ENCODE measurements around the gene SPTLC1. TPM values are rescaled to one million over a fixed set of nuclear protein-coding genes. Genes with fewer than 3 reads are reported as not detected.

The SPTLC1 gene
- total RNA-seq, 1 donor, result 44.0 TPM

DNA sequence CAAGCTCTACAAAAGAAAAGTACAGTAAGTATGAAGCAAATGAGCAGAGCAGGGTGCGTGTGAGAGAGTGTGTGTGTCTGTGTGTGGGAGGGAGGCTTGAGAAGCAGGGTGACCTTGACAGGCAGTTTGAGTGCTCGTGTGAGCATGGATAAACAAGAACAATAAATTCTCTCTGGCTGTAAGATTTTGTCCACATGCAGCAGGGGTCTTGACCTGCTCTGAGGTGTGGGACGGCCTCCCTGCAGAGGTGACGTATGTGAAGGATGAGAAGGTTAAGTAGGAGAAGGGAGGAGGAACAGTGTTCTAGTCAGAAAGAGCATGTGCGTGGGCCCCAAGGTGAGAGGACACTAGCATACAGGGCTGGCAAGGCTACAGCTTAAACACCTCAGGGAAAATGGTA, 49.0 kb downstream of the SPTLC1 start:
- Histone ChIP-seq H3K4me3 (ENCODE audit: low read length) (no peak overlapping the region), H3K27me3 (ENCODE audit: insufficient read depth, low read length) (no peaks in the 10 kb centered on the region), H3K4me1 (ENCODE audit: insufficient read depth, low read length) (no peaks in the 10 kb centered on the region), H3K9me3 (ENCODE audit: low read depth, low read length) (peaks cover 32% of the 10 kb centered on the region)

- Histone ChIP-seq H3K9me3 (ENCODE audit: low read depth, low read length) (peaks cover 35% of the 10 kb centered on the region), H3K4me1 (ENCODE audit: insufficient read depth, low read length) (no peaks in the 10 kb centered on the region), H3K4me3 (ENCODE audit: low read length) (no peak overlapping the region), H3K27me3 (ENCODE audit: insufficient read depth, low read length) (no peaks in the 10 kb centered on the region)
These were observed 50.5 kb downstream of the SPTLC1 start for GRCh38 chr9:92064711-92065110.

- Histone ChIP-seq H3K27me3 (ENCODE audit: insufficient read depth, low read length) (no peaks in the 10 kb centered on the region), H3K4me1 (ENCODE audit: insufficient read depth, low read length) (no peaks in the 10 kb centered on the region), H3K4me3 (ENCODE audit: low read length) (no peak overlapping the region), H3K9me3 (ENCODE audit: low read depth, low read length) (peaks cover 35% of the 10 kb centered on the region)
These were observed 54.0 kb downstream of the SPTLC1 start for GRCh38 chr9:92061184-92061583.

GRCh38 chr9:92059661-92060060, 55.6 kb downstream of the SPTLC1 start:
- no peaks in the 10 kb centered on the region for H3K4me1 ChIP-seq (ENCODE audit: insufficient read depth, low read length)
- H3K4me3 ChIP-seq (ENCODE audit: low read length), result no peak overlapping the region
- peaks cover 35% of the 10 kb centered on the region for H3K9me3 ChIP-seq (ENCODE audit: low read depth, low read length)
- no peaks in the 10 kb centered on the region for H3K27me3 ChIP-seq (ENCODE audit: insufficient read depth, low read length)

DNA sequence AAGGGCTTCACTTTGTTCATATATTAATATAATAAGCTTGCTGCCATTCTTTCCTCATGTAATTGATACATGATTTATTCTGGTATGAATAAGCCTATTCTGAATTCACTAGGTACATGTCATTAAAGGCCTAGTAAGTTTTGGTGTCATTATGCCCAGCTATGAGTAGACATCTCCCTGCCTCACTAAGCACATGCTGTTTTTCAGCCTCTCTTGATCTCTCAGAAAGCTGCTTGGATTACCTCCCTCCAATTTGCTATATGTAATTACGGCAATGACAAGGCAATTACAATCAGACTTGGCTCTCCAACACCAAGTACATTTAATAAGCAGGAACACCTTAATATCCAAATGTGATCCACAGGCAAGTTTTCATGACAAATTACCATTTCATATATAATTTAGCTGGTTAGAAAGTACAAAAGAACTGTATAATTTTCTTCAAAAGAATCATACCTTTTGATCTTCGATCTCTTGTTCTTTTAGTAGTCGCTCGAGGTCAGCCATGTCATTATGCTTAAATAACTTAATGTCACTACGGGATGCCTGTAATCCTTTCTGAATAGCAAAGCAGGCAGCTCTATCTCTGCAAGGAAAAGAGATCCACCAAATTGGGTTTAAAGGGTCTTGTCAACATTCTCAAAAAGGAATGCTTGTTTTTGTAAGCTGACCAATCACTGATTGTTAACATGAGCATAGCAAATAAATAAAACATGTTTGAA, 56.3 kb downstream of the SPTLC1 start:
- Histone ChIP-seq H3K4me1 (ENCODE audit: insufficient read depth, low read length) (no peaks in the 10 kb centered on the region), H3K27me3 (ENCODE audit: insufficient read depth, low read length) (no peaks in the 10 kb centered on the region), H3K9me3 (ENCODE audit: low read depth, low read length) (peaks cover 30% of the 10 kb centered on the region), H3K4me3 (ENCODE audit: low read length) (no peak overlapping the region)

DNA sequence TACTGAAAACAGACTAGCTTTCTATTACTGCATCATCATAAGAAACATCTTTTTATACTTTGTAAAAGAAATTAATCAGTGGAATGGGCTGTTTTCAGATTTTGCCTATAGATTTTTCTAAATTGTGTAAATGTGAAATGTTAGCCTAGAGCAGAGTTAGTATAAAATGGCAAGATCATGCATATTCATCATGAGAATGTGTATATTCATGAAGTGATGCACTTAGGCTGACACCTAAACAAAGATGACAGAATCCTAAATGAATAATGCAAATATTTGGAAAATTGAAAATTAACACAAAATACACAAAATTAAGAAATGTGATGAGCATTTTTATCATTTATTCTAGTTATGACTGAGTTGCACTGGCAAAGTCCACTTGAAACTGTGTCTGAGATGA, 57.2 kb downstream of the SPTLC1 start:
- H3K4me1 ChIP-seq (ENCODE audit: insufficient read depth, low read length), result no peaks in the 10 kb centered on the region
- H3K4me3 ChIP-seq (ENCODE audit: low read length), result no peak overlapping the region
- H3K9me3 ChIP-seq (ENCODE audit: low read depth, low read length), result peaks cover 21% of the 10 kb centered on the region
- H3K27me3 ChIP-seq (ENCODE audit: insufficient read depth, low read length), result no peaks in the 10 kb centered on the region

GRCh38 chr9:92057226-92057625, 58.0 kb downstream of the SPTLC1 start:
- H3K9me3 ChIP-seq (ENCODE audit: low read depth, low read length), result peaks cover 13% of the 10 kb centered on the region

DNA sequence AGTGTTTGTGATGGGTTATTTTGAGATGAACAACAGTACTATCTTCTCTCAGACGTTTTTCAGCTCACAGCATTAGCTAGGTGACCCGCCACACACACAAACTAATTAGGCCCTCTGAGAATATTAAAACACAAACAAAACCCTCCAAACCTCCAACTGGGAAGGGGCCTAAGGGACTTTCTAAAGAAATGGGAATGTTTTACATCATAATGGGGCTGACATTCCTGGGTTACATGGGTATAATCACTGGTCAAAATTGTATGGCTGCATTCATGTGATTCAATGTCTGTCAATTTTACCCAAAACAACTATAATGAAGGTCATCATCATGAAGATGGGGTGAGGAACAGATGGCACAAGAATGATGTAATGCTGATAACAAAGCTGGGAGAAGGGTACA, 59.6 kb downstream of the SPTLC1 start:
- no peaks in the 10 kb centered on the region for H3K4me1 ChIP-seq (ENCODE audit: insufficient read depth, low read length)
- H3K4me3 ChIP-seq (ENCODE audit: low read length), result no peak overlapping the region
- no peaks in the 10 kb centered on the region for H3K9me3 ChIP-seq (ENCODE audit: low read depth, low read length)
- no peaks in the 10 kb centered on the region for H3K27me3 ChIP-seq (ENCODE audit: insufficient read depth, low read length)

More at GRCh38 chr9:92057226-92057625, 58.0 kb downstream of the SPTLC1 start:
- H3K4me3 ChIP-seq (ENCODE audit: low read length), result no peak overlapping the region
- no peaks in the 10 kb centered on the region for H3K27me3 ChIP-seq (ENCODE audit: insufficient read depth, low read length)
- no peaks in the 10 kb centered on the region for H3K4me1 ChIP-seq (ENCODE audit: insufficient read depth, low read length)

DNA sequence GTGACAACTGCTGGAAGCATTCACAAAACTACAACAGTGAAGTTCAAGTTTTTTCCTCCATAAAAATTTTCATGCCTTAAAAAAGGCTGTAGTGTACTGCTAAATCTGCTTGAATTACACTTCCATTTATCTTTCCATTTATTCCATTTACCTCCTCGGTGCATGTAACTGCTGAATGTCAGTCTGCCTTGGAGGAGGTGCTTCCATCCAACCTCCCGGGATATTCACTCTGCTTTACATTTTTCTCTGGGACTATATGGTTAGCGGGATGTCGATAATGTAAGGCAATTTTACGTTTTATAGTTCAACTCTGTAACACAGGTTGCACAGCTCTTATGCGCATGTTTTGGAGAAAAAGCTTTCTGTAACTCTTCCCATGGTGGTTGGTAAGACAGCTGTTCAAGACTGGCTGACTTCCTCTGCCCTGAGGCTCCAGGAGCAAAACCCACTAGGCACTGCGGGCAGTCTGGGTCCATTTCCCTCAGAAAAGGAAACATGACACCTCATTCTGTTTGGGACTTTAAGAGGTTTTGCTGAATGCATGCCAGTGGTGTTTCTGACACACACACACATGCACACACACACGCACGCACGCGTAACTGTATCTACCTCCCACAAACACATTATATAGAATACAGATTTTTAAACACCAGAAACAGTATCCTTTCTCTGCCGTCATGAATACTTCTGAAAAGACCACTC, 66.1 kb downstream of the SPTLC1 start:
- H3K4me3 ChIP-seq (ENCODE audit: low read length), result no peak overlapping the region
- H3K4me1 ChIP-seq (ENCODE audit: insufficient read depth, low read length), result no peaks in the 10 kb centered on the region
- no peaks in the 10 kb centered on the region for H3K27me3 ChIP-seq (ENCODE audit: insufficient read depth, low read length)
- H3K9me3 ChIP-seq (ENCODE audit: low read depth, low read length), result no peaks in the 10 kb centered on the region

DNA sequence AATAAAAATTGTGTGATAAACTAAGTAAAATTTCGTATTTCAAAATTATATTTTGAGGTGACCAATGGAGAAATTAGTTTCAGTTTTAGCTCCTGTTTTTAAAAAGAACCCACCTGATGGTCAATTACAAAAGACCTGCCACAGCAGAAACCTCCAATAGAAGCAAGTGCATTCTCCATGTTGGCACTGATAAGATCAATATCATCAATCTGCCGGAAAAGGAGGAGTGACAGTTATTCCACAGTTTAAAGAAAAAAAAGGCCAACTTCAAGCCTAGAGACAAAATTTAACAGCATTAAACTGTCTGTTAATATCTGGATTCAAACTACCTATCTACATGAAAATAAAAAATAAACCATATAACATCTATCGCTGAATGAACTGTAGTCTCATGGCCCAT, 67.7 kb downstream of the SPTLC1 start:
- no peaks in the 10 kb centered on the region for H3K27me3 ChIP-seq (ENCODE audit: insufficient read depth, low read length)
- no peaks in the 10 kb centered on the region for H3K4me1 ChIP-seq (ENCODE audit: insufficient read depth, low read length)
- no peak overlapping the region for H3K4me3 ChIP-seq (ENCODE audit: low read length)
- peaks cover 4% of the 10 kb centered on the region for H3K9me3 ChIP-seq (ENCODE audit: low read depth, low read length)

- no peaks in the 10 kb centered on the region for H3K27me3 ChIP-seq (ENCODE audit: insufficient read depth, low read length)
- peaks cover 12% of the 10 kb centered on the region for H3K9me3 ChIP-seq (ENCODE audit: low read depth, low read length)
- H3K4me3 ChIP-seq (ENCODE audit: low read length), result no peak overlapping the region
- H3K4me1 ChIP-seq (ENCODE audit: insufficient read depth, low read length), result no peaks in the 10 kb centered on the region
These were observed 68.5 kb downstream of the SPTLC1 start for GRCh38 chr9:92046676-92047075.

- H3K4me3 ChIP-seq (ENCODE audit: low read length), result no peak overlapping the region
- peaks cover 16% of the 10 kb centered on the region for H3K9me3 ChIP-seq (ENCODE audit: low read depth, low read length)
- no peaks in the 10 kb centered on the region for H3K4me1 ChIP-seq (ENCODE audit: insufficient read depth, low read length)
- no peaks in the 10 kb centered on the region for H3K27me3 ChIP-seq (ENCODE audit: insufficient read depth, low read length)
These were observed 70.3 kb downstream of the SPTLC1 start for GRCh38 chr9:92044936-92045335.

- Histone ChIP-seq H3K27me3 (ENCODE audit: insufficient read depth, low read length) (no peaks in the 10 kb centered on the region), H3K4me3 (ENCODE audit: low read length) (no peak overlapping the region), H3K9me3 (ENCODE audit: low read depth, low read length) (peaks cover 16% of the 10 kb centered on the region), H3K4me1 (ENCODE audit: insufficient read depth, low read length) (no peaks in the 10 kb centered on the region)
These were observed 72.2 kb downstream of the SPTLC1 start for GRCh38 chr9:92043002-92043401.

- no peak overlapping the region for H3K4me3 ChIP-seq (ENCODE audit: low read length)
- no peaks in the 10 kb centered on the region for H3K4me1 ChIP-seq (ENCODE audit: insufficient read depth, low read length)
- no peaks in the 10 kb centered on the region for H3K27me3 ChIP-seq (ENCODE audit: insufficient read depth, low read length)
- H3K9me3 ChIP-seq (ENCODE audit: low read depth, low read length), result peaks cover 16% of the 10 kb centered on the region
These were observed 73.0 kb downstream of the SPTLC1 start for GRCh38 chr9:92042260-92042659.

DNA sequence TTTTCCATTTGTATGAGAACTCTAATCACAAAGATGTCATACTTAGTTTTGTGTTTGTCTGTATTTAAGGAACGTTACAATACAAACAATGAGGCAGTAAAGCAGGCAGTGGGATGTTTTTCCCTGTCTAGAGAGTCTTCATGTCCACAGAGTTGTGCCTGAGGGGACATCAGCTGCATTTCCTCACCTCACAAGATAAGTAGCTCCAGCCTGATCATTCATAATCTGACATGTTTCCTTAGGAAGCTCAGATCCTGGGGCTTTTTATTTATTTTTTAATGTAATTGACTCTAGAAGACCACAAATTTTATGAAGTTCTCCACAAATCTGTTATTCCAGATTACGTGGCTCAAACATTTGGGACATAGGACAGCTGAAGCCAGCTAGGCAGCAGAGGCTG, 78.5 kb downstream of the SPTLC1 start:
- no peaks in the 10 kb centered on the region for H3K27me3 ChIP-seq (ENCODE audit: insufficient read depth, low read length)
- no peaks in the 10 kb centered on the region for H3K4me1 ChIP-seq (ENCODE audit: insufficient read depth, low read length)
- H3K9me3 ChIP-seq (ENCODE audit: low read depth, low read length), result peaks cover 4% of the 10 kb centered on the region
- no peak overlapping the region for H3K4me3 ChIP-seq (ENCODE audit: low read length)

DNA sequence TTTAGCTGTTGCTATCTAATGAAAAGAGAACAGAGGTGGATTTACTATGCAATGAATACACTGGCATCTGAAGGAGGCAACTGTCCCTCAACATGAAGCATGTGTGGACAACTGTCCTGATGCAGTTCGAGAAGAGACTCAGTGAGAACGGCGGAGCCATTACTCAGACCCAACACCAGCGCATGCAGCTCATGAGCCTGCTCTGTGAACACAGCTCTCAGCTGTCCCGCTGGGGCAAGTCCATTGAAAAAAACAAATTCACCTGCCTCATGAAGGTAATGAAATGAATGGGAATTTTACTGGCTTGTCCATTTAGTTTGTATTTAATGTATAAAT, 78.8 kb downstream of the SPTLC1 start:
- no peaks in the 10 kb centered on the region for H3K4me1 ChIP-seq (ENCODE audit: insufficient read depth, low read length)
- H3K4me3 ChIP-seq (ENCODE audit: low read length), result no peak overlapping the region

More for the DNA sequence above, 78.8 kb downstream of the SPTLC1 start:
- peaks cover under 1% of the 10 kb centered on the region for H3K9me3 ChIP-seq (ENCODE audit: low read depth, low read length)
- no peaks in the 10 kb centered on the region for H3K27me3 ChIP-seq (ENCODE audit: insufficient read depth, low read length)
